Measurements from ENCODE around the gene RTF2. TPM values are rescaled to one million over a fixed set of nuclear protein-coding genes. Genes with fewer than 3 reads are reported as not detected.
A peak's percentile ranks its signal among the peaks of the same experiment; 100 is the strongest.

Gene RTF2
- total and polyA plus RNA-seq, 2 of the 4 experiments (the other 2 are of a cell fraction): 102 to 109 TPM

DNA sequence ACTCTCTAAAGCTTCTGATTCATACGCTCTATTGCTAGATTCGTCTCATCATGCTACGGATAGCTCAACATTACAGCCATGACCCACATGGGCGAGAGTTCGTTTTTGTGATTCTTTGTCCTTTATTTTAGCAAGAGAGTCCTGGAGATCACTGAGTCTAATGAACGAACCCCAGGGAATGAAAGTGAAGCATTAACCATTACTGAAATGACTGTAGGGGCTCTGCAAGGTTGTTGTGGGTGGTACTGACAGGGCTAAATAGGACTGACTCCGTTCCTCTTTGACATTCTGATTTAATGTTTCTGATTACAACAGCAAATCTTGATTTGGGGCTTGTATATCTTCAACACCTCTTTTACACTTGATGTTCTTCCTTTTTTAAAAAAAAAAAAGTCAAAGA, 13.7 kb upstream of the RTF2 start:
- Histone ChIP-seq H3K23ac (ENCODE audit: low read depth, low read length) (no peak overlapping the region), H3K56ac (ENCODE audit: extremely low read depth, insufficient read depth, low read length) (no peak overlapping the region), H2BK5ac (ENCODE audit: low read depth, low read length, poor library complexity, severe bottlenecking) (no peak overlapping the region), H3K9me3 (ENCODE audit: control insufficient read depth, insufficient read depth, low read length) (no peaks in the 10 kb centered on the region), H3K27ac (ENCODE audit: insufficient read depth, low read length) (no peak overlapping the region), H3K9me1 (ENCODE audit: insufficient read depth, low read length) (no peaks in the 10 kb centered on the region), H2BK15ac (ENCODE audit: low read depth, low read length) (no peak overlapping the region), H2AFZ (replicated peaks; ENCODE audit: low read length, poor library complexity) (no peak overlapping the region), H3K79me1 (ENCODE audit: low read depth in 1 of 2, low read length in 2 of 2) (no peaks in the 10 kb centered on the region; a peak in 1 of 4 replicates), H2AK5ac (ENCODE audit: low read depth, low read length) (no peak overlapping the region), H2AK9ac (replicated peaks; ENCODE audit: low read depth, low read length, poor library complexity) (peak overlapping the region; percentile 45), H3K4me2 (ENCODE audit: low read depth, low read length) (no peak overlapping the region), H3K4ac (ENCODE audit: low read depth, low read length) (no peak overlapping the region), H3K14ac (replicated peaks; ENCODE audit: low read depth, low read length) (no peak overlapping the region), H4K20me1 (ENCODE audit: insufficient read depth, low read length) (no peaks in the 10 kb centered on the region), H3K9ac (ENCODE audit: low read depth, low read length) (no peak overlapping the region), H2BK20ac (ENCODE audit: low read depth, low read length) (no peak overlapping the region), H3K18ac (ENCODE audit: low read depth, low read length) (no peak overlapping the region), H4K5ac (ENCODE audit: low read depth, low read length) (no peak overlapping the region), H3K4me1 (ENCODE audit: control insufficient read depth, insufficient read depth, low read length) (no peaks in the 10 kb centered on the region), H3K36me3 (ENCODE audit: control insufficient read depth, insufficient read depth, low read length) (peaks cover 34% of the 10 kb centered on the region), H3K4me3 (ENCODE audit: insufficient read depth, low read depth, low read length) (no peak overlapping the region), H3K27me3 (ENCODE audit: control insufficient read depth, insufficient read depth, low read length) (no peaks in the 10 kb centered on the region), H4K8ac (ENCODE audit: low read depth in 2 of 2, low read length in 2 of 2) (no peak overlapping the region), H4K91ac (ENCODE audit: insufficient read depth, low read depth, low read length) (no peak overlapping the region), H2BK120ac (ENCODE audit: low read depth, low read length) (no peak overlapping the region)
- DNase-seq: no peak
- ChIA-PET CTCF (interaction anchor here (1.5 kb wide), 1 partner anchor 8 kb away, joined by 5 read pairs; no protein-coding TSS in a partner anchor), POLR2A (ENCODE audit: unreplicated experiment) (no interaction called here)
- intact Hi-C loops (cut with micrococcal nuclease) (no loop called here), dilution Hi-C loops (cut with HindIII; ENCODE audit: low sequenced_read_pairs, unreplicated experiment) (no loop called here), in situ Hi-C loops (cut with MboI; ENCODE audit: low sequenced_read_pairs) (no loop called here)
- no TSS peak for BruUV-seq (replicated peaks)
- no peak for ATAC-seq (ENCODE audit: low read depth)
- TF ChIP-seq RCOR1 (IDR thresholded peaks at IDR 0.05; ENCODE audit: insufficient replicate concordance, low read length): no peak
- TF ChIP-seq, protein P1, sequence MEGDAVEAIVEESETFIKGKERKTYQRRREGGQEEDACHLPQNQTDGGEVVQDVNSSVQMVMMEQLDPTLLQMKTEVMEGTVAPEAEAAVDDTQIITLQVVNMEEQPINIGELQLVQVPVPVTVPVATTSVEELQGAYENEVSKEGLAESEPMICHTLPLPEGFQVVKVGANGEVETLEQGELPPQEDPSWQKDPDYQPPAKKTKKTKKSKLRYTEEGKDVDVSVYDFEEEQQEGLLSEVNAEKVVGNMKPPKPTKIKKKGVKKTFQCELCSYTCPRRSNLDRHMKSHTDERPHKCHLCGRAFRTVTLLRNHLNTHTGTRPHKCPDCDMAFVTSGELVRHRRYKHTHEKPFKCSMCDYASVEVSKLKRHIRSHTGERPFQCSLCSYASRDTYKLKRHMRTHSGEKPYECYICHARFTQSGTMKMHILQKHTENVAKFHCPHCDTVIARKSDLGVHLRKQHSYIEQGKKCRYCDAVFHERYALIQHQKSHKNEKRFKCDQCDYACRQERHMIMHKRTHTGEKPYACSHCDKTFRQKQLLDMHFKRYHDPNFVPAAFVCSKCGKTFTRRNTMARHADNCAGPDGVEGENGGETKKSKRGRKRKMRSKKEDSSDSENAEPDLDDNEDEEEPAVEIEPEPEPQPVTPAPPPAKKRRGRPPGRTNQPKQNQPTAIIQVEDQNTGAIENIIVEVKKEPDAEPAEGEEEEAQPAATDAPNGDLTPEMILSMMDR (conservative IDR thresholded peaks at IDR 0.05; ENCODE audit: low read depth, low read length): no peak
- TF ChIP-seq SMC3 (IDR thresholded peaks at IDR 0.05; ENCODE audit: low read depth, low read length): no peak
- TF ChIP-seq, protein P2, sequence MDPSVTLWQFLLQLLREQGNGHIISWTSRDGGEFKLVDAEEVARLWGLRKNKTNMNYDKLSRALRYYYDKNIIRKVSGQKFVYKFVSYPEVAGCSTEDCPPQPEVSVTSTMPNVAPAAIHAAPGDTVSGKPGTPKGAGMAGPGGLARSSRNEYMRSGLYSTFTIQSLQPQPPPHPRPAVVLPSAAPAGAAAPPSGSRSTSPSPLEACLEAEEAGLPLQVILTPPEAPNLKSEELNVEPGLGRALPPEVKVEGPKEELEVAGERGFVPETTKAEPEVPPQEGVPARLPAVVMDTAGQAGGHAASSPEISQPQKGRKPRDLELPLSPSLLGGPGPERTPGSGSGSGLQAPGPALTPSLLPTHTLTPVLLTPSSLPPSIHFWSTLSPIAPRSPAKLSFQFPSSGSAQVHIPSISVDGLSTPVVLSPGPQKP (IDR thresholded peaks at IDR 0.05; ENCODE audit: borderline replicate concordance, low read depth, low read length): no peak
- TF ChIP-seq RFX5 (IDR thresholded peaks at IDR 0.05; ENCODE audit: low read depth, low read length): no peak
- TF ChIP-seq CEBPB (IDR thresholded peaks at IDR 0.05; ENCODE audit: low read depth, low read length): no peak
- TF ChIP-seq CHD1 (IDR thresholded peaks at IDR 0.05; ENCODE audit: low read depth, low read length): no peak
- no peak for TF ChIP-seq POLR2A (IDR thresholded peaks at IDR 0.05; ENCODE audit: low read depth, low read length)
- TF ChIP-seq BHLHE40 (IDR thresholded peaks at IDR 0.05; ENCODE audit: low read depth, low read length): no peak
- TF ChIP-seq NFE2L2 (IDR thresholded peaks at IDR 0.05; ENCODE audit: low read depth, low read length): no peak
- TF ChIP-seq MAZ (IDR thresholded peaks at IDR 0.05; ENCODE audit: borderline replicate concordance, low read depth, low read length): no peak
- no peak for TF ChIP-seq MAFK (IDR thresholded peaks at IDR 0.05; ENCODE audit: low read depth, low read length)
- TF ChIP-seq, protein P3, sequence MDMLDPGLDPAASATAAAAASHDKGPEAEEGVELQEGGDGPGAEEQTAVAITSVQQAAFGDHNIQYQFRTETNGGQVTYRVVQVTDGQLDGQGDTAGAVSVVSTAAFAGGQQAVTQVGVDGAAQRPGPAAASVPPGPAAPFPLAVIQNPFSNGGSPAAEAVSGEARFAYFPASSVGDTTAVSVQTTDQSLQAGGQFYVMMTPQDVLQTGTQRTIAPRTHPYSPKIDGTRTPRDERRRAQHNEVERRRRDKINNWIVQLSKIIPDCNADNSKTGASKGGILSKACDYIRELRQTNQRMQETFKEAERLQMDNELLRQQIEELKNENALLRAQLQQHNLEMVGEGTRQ (IDR thresholded peaks at IDR 0.05; ENCODE audit: low read depth, low read length): no peak
- TF ChIP-seq FOS (IDR thresholded peaks at IDR 0.05; ENCODE audit: low read depth, low read length): no peak
- TF ChIP-seq RAD21 (IDR thresholded peaks at IDR 0.05; ENCODE audit: low read length): no peak
- no peak for TF ChIP-seq MXI1 (IDR thresholded peaks at IDR 0.05; ENCODE audit: borderline replicate concordance, low read depth, low read length)
- no CpG with 5 or more reads among the region's 7 CpGs for WGBS, 2 experiments (ENCODE audit: extremely low coverage in 2 of 2, insufficient read length in 1 of 2)
